Transverse colon (tissue), 4 donors: Measurements from ENCODE around the gene PSMB7. TPM values are rescaled to one million over a fixed set of nuclear protein-coding genes. Genes with fewer than 3 reads are reported as not detected.

Experiments used
- DNase-seq: peaks from one replicate; pipeline ENCODE4 v3.0.0-alpha.2; 2019
- H3K27ac ChIP-seq, 4 donors: fragments of 200-600 bp; sonication (generic); 2 replicates each; pipeline ENCODE4 v1.5.1; 2016 to 2018; ENCODE audit warnings: inconsistent platforms in 4 of 4
- H3K27me3 ChIP-seq: fragments of 200-600 bp; sonication (generic); 2 replicates; pipeline ENCODE4 v1.5.1; 2017; ENCODE audit warnings: inconsistent platforms
- H3K36me3 ChIP-seq, 4 donors: fragments of 200-600 bp; sonication (generic); 2 replicates each; pipeline ENCODE4 v1.5.1; 2017 to 2019; ENCODE audit warnings: inconsistent platforms in 4 of 4
- H3K4me1 ChIP-seq, 4 donors: fragments of 200-600 bp; sonication (generic); 2 replicates each; pipeline ENCODE4 v1.5.1; 2017 to 2020; ENCODE audit warnings: inconsistent platforms in 4 of 4
- H3K4me3 ChIP-seq, 4 donors: fragments of 200-600 bp; sonication (generic); 1 replicate in 1 of 4; 2 replicates in 3 of 4; pipeline versions ENCODE4 v1.5.1 to v1.6.1; 2017 to 2019; ENCODE audit warnings: inconsistent platforms in 4 of 4
- H3K9me3 ChIP-seq, 2 donors: fragments of 200-600 bp; sonication (generic); 2 replicates each; pipeline ENCODE4 v1.5.1; 2017 to 2019; ENCODE audit warnings: inconsistent platforms in 2 of 2
- CTCF ChIP-seq, 5 experiments: fragments of 200-600 bp in 3 of 5; fragments of 450-650 bp in 2 of 5; sonication (generic) in 3 of 5; IDR thresholded peaks; 1 replicate in 2 of 5; 2 replicates in 3 of 5; pipeline ENCODE4 v1.5.1; 2016 to 2017; ENCODE audit warnings: antibody characterized with exemption in 5 of 5, inconsistent platforms in 3 of 5, mild to moderate bottlenecking in 2 of 5, moderate library complexity in 1 of 5
- EP300 ChIP-seq: sonication (generic); formaldehyde crosslinking; IDR thresholded peaks from one replicate; pipeline ENCODE4 v1.6.1; 2017; ENCODE audit warnings: antibody characterized with exemption, low read depth
- POLR2A ChIP-seq: fragments of 450-650 bp; IDR thresholded peaks from one replicate; pipeline ENCODE4 v1.6.1; 2016; ENCODE audit warnings: antibody characterized with exemption, mild to moderate bottlenecking, moderate library complexity
- POLR2AphosphoS5 ChIP-seq, 3 donors: sonication (generic); formaldehyde crosslinking; IDR thresholded peaks; one replicate each; pipeline ENCODE4 v1.6.1; 2016; ENCODE audit warnings: antibody characterized with exemption in 3 of 3
- WGBS, 2 donors: methylation state at CpG; one replicate each; pipeline ENCODE4 v1.1.5; 2018; ENCODE audit warnings: low coverage in 1 of 2; 5-methylcytosine and 5-hydroxymethylcytosine counted together
- in situ Hi-C, 4 donors: fragments of 200-750 bp; cut with MboI; loops; one replicate each; pipeline versions ENCODE4 v1.15.0 to v1.15.1; 2017; ENCODE audit warnings: low sequenced_read_pairs in 3 of 4, low pct_ligation_motif_present in 1 of 4, low pct_unique_long_range_greater_than_20kb in 1 of 4
- intact Hi-C: fragments of 100-400 bp; cut with DNase I; formaldehyde crosslinking; loops from one replicate; pipeline ENCODE4 v1.15.1; 2023; ENCODE audit warnings: low total_unique reads
- total RNA-seq, 4 donors: library from RNA; depleted of rRNA; stranded (reverse); fragments of >200 nt; gene quantifications; one replicate each; pipeline ENCODE4 v1.1.0, GENCODE V29; 2016

PSMB7 gene
- total RNA-seq, 4 donors from 2014 or later, result 11.6 to 136 (median 51.6) TPM

DNA sequence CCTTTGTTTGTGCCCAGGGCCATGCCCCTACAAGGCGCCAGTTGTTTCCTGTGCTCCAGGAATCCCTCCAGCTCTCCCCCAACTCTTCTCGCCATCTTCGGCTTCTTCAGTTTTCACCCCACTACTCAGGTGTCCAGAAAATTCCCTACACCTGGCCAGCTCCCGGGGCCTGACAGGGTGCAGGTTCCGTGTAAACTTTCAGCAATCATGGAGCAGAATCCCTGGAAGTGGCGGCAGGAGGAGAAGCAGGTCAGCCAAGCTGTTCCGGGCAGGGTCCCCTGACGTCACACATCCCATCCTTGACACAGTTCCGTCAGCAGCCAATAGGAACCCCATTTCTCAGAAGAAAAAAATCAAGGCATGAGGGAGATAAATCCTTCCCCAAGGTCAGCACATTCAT lies 22.8 kb upstream of the PSMB7 start:
- in situ Hi-C loops, result no loop called here
- DNase-seq, result no peak
- H3K4me3 ChIP-seq, result no peak overlapping the region

DNA sequence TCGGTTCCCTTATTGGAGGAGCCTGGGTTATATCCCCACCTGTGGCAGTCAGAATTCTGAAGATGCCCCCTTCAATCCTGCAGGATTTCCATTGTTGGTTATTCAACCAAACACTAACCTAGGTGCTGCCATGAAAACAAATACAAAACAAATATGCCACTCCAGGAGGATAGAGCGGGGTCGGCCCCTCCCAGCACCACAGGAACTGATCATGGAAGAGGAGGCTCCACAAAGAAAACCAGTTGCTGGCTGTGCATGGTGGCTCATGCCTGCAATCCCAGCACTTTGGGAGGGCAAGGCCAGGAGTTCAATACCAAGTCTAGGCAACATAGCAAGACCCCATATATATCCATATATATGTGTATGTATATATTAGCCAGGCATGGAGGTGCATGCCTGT lies 21.8 kb upstream of the PSMB7 start:
- H3K27me3 ChIP-seq, result peaks cover 13% of the 10 kb centered on the region
- in situ Hi-C loops (no loop called here), intact Hi-C loops (no loop called here)
- H3K36me3 ChIP-seq, result no peaks in the 10 kb centered on the region
- WGBS, 2 donors, result 90 to 94% methylated on average over 2 to 3 of the region's 3 CpGs
- DNase-seq, result no peak
- H3K4me1 ChIP-seq, result no peaks in the 10 kb centered on the region
- H3K27ac ChIP-seq, result no peak overlapping the region
- H3K4me3 ChIP-seq, result no peak overlapping the region
- TF ChIP-seq POLR2A, result no peak
- no peak for TF ChIP-seq POLR2AphosphoS5 (IDR thresholded peaks at IDR 0.05)
- TF ChIP-seq EP300, result no peak
- H3K9me3 ChIP-seq, result peaks cover 0 to 1% of the 10 kb centered on the region in 2 donors

More for the DNA sequence above, 22.8 kb upstream of the PSMB7 start:
- Histone ChIP-seq H3K27me3 (peaks cover 13% of the 10 kb centered on the region), H3K36me3 (no peaks in the 10 kb centered on the region), H3K9me3 (peaks cover 0 to 6% of the 10 kb centered on the region in 2 donors), H3K4me1 (no peaks in the 10 kb centered on the region), H3K27ac (no peak overlapping the region)
- 85% methylated on average over 9 of the region's 9 CpGs; no CpG with 5 or more reads in 1 of the 2 donors for WGBS, 2 donors
- no peak for TF ChIP-seq POLR2AphosphoS5 (IDR thresholded peaks at IDR 0.05)
- TF ChIP-seq POLR2A, result no peak
- no peak for TF ChIP-seq EP300
- no peak for TF ChIP-seq CTCF (IDR thresholded peaks at IDR 0.05)
- intact Hi-C loops, result no loop called here

DNA sequence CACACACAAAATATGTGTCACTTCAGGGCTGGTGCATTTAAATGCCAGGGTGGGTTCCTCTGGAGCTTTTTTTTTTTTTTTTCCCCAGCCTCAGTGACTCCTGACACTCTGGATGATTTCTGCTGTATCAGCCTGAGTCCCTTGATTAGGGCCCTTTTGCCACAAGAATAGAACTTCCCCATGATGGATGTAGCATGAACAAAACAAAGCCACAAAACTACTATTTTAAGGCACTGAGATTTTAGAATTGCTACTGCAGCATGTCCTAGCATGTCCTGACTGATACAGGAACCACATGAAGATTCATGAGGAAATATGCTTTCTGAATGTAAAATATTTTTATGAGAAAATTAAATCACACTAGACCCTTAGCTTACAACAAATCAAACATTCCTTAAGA lies 21.1 kb upstream of the PSMB7 start:
- Histone ChIP-seq H3K4me3 (no peak overlapping the region), H3K4me1 (no peaks in the 10 kb centered on the region), H3K27ac (no peak overlapping the region), H3K9me3 (no peaks in the 10 kb centered on the region), H3K27me3 (peaks cover 11% of the 10 kb centered on the region), H3K36me3 (no peaks in the 10 kb centered on the region)
- no peak for DNase-seq
- intact Hi-C loops, result no loop called here
- in situ Hi-C loops, result no loop called here
- TF ChIP-seq POLR2AphosphoS5 (IDR thresholded peaks at IDR 0.05), result no peak
- no peak for TF ChIP-seq CTCF (IDR thresholded peaks at IDR 0.05)
- TF ChIP-seq POLR2A, result no peak
- TF ChIP-seq EP300, result no peak

GRCh38 chr9:124429530-124429867 lies 14.3 kb upstream of the PSMB7 start:
- no peaks in the 10 kb centered on the region for H3K4me1 ChIP-seq
- no peaks in the 10 kb centered on the region for H3K9me3 ChIP-seq
- H3K36me3 ChIP-seq, result no peaks in the 10 kb centered on the region
- no peak overlapping the region for H3K27ac ChIP-seq
- intact Hi-C loops, result no loop called here
- H3K4me3 ChIP-seq, result no peak overlapping the region
- in situ Hi-C loops, result loop anchor here in 1 of 4 donors (10.0 kb wide), 1 partner anchor 105 kb away; no protein-coding TSS in a partner anchor
- 62 to 100% methylated on average over 1 to 4 of the region's 4 CpGs for WGBS, 2 donors
- no peaks in the 10 kb centered on the region for H3K27me3 ChIP-seq
- no peak for TF ChIP-seq EP300
- TF ChIP-seq CTCF (IDR thresholded peaks at IDR 0.05), result no peak
- TF ChIP-seq POLR2AphosphoS5 (IDR thresholded peaks at IDR 0.05), result no peak
- TF ChIP-seq POLR2A, result no peak
- DNase-seq, result no peak
